HAP-1 (cell line): ENCODE results near the gene DUSP22.

Experiments
- DNase-seq, 2 experiments: peaks; one replicate each; pipeline ENCODE4 v3.0.0-alpha.2; 2016 to 2020; ENCODE audit warnings: low spot score in 2 of 2
- H3K27me3 ChIP-seq: fragments of 250-450 bp; sonication (Bioruptor Pico); 2 replicates; pipeline ENCODE4 v1.5.1; 2020; ENCODE audit warnings: low read depth, mild to moderate bottlenecking, moderate library complexity
- H3K36me3 ChIP-seq: fragments of 250-450 bp; sonication (Bioruptor Pico); replicated peaks from 2 replicates; pipeline ENCODE4 v1.5.1; 2020; ENCODE audit warnings: mild to moderate bottlenecking
- H3K4me1 ChIP-seq: fragments of 250-450 bp; sonication (Bioruptor Pico); 2 replicates; pipeline ENCODE4 v1.5.1; 2020; ENCODE audit warnings: mild to moderate bottlenecking
- H3K4me3 ChIP-seq: fragments of 250-450 bp; sonication (Bioruptor Pico); 2 replicates; pipeline ENCODE4 v1.5.1; 2020; ENCODE audit warnings: mild to moderate bottlenecking, moderate library complexity
- H3K9me3 ChIP-seq: fragments of 250-450 bp; sonication (Bioruptor Pico); 2 replicates; pipeline ENCODE4 v1.5.1; 2020; ENCODE audit warnings: mild to moderate bottlenecking, moderate library complexity
- in situ Hi-C: fragments of 300-500 bp; cut with MboI; formaldehyde crosslinking; loops from 3 replicates; pipeline ENCODE4 v1.14.3; 2020; ENCODE audit warnings: low sequenced_read_pairs, inconsistent platforms, mixed read lengths

DUSP22 gene

GRCh38 chr6:259316-259715, 33.0 kb upstream of the DUSP22 start:
- Histone ChIP-seq H3K9me3 (no peaks in the 10 kb centered on the region), H3K36me3 (no peaks in the 10 kb centered on the region), H3K4me1 (no peaks in the 10 kb centered on the region), H3K27me3 (no peaks in the 10 kb centered on the region), H3K4me3 (no peak overlapping the region)
- in situ Hi-C loops = no loop called here
- DNase-seq = no peak

GRCh38 chr6:259901-260508, 32.3 kb upstream of the DUSP22 start:
- Histone ChIP-seq H3K27me3 (no peaks in the 10 kb centered on the region), H3K4me1 (no peaks in the 10 kb centered on the region), H3K4me3 (no peak overlapping the region), H3K36me3 (no peaks in the 10 kb centered on the region), H3K9me3 (no peaks in the 10 kb centered on the region)
- DNase-seq = no peak
- in situ Hi-C loops = no loop called here

- Histone ChIP-seq H3K4me1 (no peaks in the 10 kb centered on the region), H3K36me3 (no peaks in the 10 kb centered on the region), H3K4me3 (no peak overlapping the region), H3K9me3 (no peaks in the 10 kb centered on the region), H3K27me3 (no peaks in the 10 kb centered on the region)
- in situ Hi-C loops = no loop called here
- DNase-seq = no peak
These were observed 27.7 kb upstream of the DUSP22 start for GRCh38 chr6:264626-265025.

- H3K36me3 ChIP-seq = no peaks in the 10 kb centered on the region
- no peaks in the 10 kb centered on the region for H3K27me3 ChIP-seq
- DNase-seq = no peak
- no peak overlapping the region for H3K4me3 ChIP-seq
- in situ Hi-C loops = no loop called here
- no peaks in the 10 kb centered on the region for H3K9me3 ChIP-seq
- no peaks in the 10 kb centered on the region for H3K4me1 ChIP-seq
These were observed 23.8 kb upstream of the DUSP22 start for GRCh38 chr6:268394-268935.

- no peaks in the 10 kb centered on the region for H3K9me3 ChIP-seq
- H3K4me3 ChIP-seq = no peak overlapping the region
- H3K27me3 ChIP-seq = no peaks in the 10 kb centered on the region
- no peaks in the 10 kb centered on the region for H3K36me3 ChIP-seq
- in situ Hi-C loops = no loop called here
- H3K4me1 ChIP-seq = no peaks in the 10 kb centered on the region
- no peak for DNase-seq
These were observed 18.7 kb upstream of the DUSP22 start for GRCh38 chr6:273551-274058.

GRCh38 chr6:277746-278145, 14.5 kb upstream of the DUSP22 start:
- in situ Hi-C loops = no loop called here
- Histone ChIP-seq H3K9me3 (peaks cover 3% of the 10 kb centered on the region; the same call in 1 of the 2 replicates), H3K4me3 (no peak overlapping the region), H3K27me3 (no peaks in the 10 kb centered on the region), H3K4me1 (no peaks in the 10 kb centered on the region), H3K36me3 (no peaks in the 10 kb centered on the region)
- no peak for DNase-seq

- Histone ChIP-seq H3K36me3 (no peaks in the 10 kb centered on the region), H3K4me1 (no peaks in the 10 kb centered on the region), H3K9me3 (peaks cover 3% of the 10 kb centered on the region), H3K27me3 (0 out of 2 replicates have a peak, but pooled peaks cover under 1% of the 10 kb centered on the region), H3K4me3 (no peak overlapping the region)
- in situ Hi-C loops = no loop called here
- DNase-seq = no peak
These were observed 13.8 kb upstream of the DUSP22 start for GRCh38 chr6:278494-278893.

GRCh38 chr6:279341-280029, 12.8 kb upstream of the DUSP22 start:
- no peak for DNase-seq
- H3K9me3 ChIP-seq = peaks cover 13% of the 10 kb centered on the region

GRCh38 chr6:280775-281468, 11.4 kb upstream of the DUSP22 start:
- in situ Hi-C loops = no loop called here
- no peaks in the 10 kb centered on the region for H3K4me1 ChIP-seq
- H3K9me3 ChIP-seq = peaks cover 16% of the 10 kb centered on the region
- no peaks in the 10 kb centered on the region for H3K36me3 ChIP-seq
- H3K4me3 ChIP-seq = no peak overlapping the region
- no peak for DNase-seq
- H3K27me3 ChIP-seq = peaks cover 4% of the 10 kb centered on the region; the same call in 1 of the 2 replicates

More at GRCh38 chr6:279341-280029, 12.8 kb upstream of the DUSP22 start:
- H3K4me1 ChIP-seq = no peaks in the 10 kb centered on the region
- H3K36me3 ChIP-seq = no peaks in the 10 kb centered on the region
- no peak overlapping the region for H3K4me3 ChIP-seq
- H3K27me3 ChIP-seq = 0 out of 2 replicates have a peak, but pooled peaks cover 4% of the 10 kb centered on the region
- in situ Hi-C loops = no loop called here

- H3K4me3 ChIP-seq = no peak overlapping the region
- H3K9me3 ChIP-seq = peaks cover 16% of the 10 kb centered on the region
- H3K4me1 ChIP-seq = no peaks in the 10 kb centered on the region
- DNase-seq = no peak
- peaks cover 4% of the 10 kb centered on the region; the same call in 1 of the 2 replicates for H3K27me3 ChIP-seq
- in situ Hi-C loops = no loop called here
- H3K36me3 ChIP-seq = no peaks in the 10 kb centered on the region
These were observed 10.7 kb upstream of the DUSP22 start for GRCh38 chr6:281469-282103.

GRCh38 chr6:282177-282866, 10.0 kb upstream of the DUSP22 start:
- H3K36me3 ChIP-seq = no peaks in the 10 kb centered on the region
- no peak overlapping the region for H3K4me3 ChIP-seq
- in situ Hi-C loops = no loop called here
- H3K9me3 ChIP-seq = peaks cover 16% of the 10 kb centered on the region
- H3K27me3 ChIP-seq = peaks cover 4% of the 10 kb centered on the region; the same call in 1 of the 2 replicates
- no peak for DNase-seq
- no peaks in the 10 kb centered on the region for H3K4me1 ChIP-seq

- H3K27me3 ChIP-seq = peaks cover 4% of the 10 kb centered on the region; the same call in 1 of the 2 replicates
- no peak for DNase-seq
- in situ Hi-C loops = no loop called here
- H3K4me1 ChIP-seq = no peaks in the 10 kb centered on the region
- H3K4me3 ChIP-seq = no peak overlapping the region
- H3K36me3 ChIP-seq = no peaks in the 10 kb centered on the region
- H3K9me3 ChIP-seq = peaks cover 16% of the 10 kb centered on the region
These were observed 9.3 kb upstream of the DUSP22 start for GRCh38 chr6:282867-283416.

- in situ Hi-C loops = no loop called here
- H3K36me3 ChIP-seq = no peaks in the 10 kb centered on the region
- H3K4me1 ChIP-seq = no peaks in the 10 kb centered on the region
- DNase-seq = no peak
- H3K9me3 ChIP-seq = peaks cover 19% of the 10 kb centered on the region
- H3K27me3 ChIP-seq = peaks cover 4% of the 10 kb centered on the region; the same call in 1 of the 2 replicates
- no peak overlapping the region for H3K4me3 ChIP-seq
These were observed 7.8 kb upstream of the DUSP22 start for GRCh38 chr6:284486-284885.
